HepG2 (cell line): Measurements from ENCODE around the gene SLC16A13.

Experiments used
- REL ChIP-seq: sonication (generic); formaldehyde crosslinking; conservative IDR thresholded peaks from 2 replicates; pipeline ENCODE4 v1.8.0; 2022; ENCODE audit warnings: mild to moderate bottlenecking, missing genetic modification reagents, moderate library complexity
- SIN3A ChIP-seq: IDR thresholded peaks from 2 replicates; pipeline ENCODE4 v1.6.1; 2011; ENCODE audit warnings: low read depth, mild to moderate bottlenecking, control low read depth, low read length, borderline replicate concordance
- SIN3B ChIP-seq: fragments of 150-350 bp; IDR thresholded peaks from 2 replicates; pipeline ENCODE4 v1.6.1; 2014; ENCODE audit warnings: low read length
- TBP ChIP-seq: sonication (generic); formaldehyde crosslinking; IDR thresholded peaks from 2 replicates; pipeline ENCODE4 v1.5.0; 2020; ENCODE audit warnings: missing genetic modification reagents
- ZBTB33 ChIP-seq: sonication (generic); formaldehyde crosslinking; IDR thresholded peaks from 2 replicates; pipeline ENCODE4 v1.4.0; 2020; ENCODE audit warnings: missing genetic modification reagents
- TF ChIP-seq, protein P1 (sequence below): sonication (generic); formaldehyde crosslinking; IDR thresholded peaks from 2 replicates; pipeline ENCODE4 v1.5.0; 2020; ENCODE audit warnings: mild to moderate bottlenecking, missing genetic modification reagents, moderate library complexity
- TF ChIP-seq, protein P2 (sequence below): sonication (generic); formaldehyde crosslinking; IDR thresholded peaks from 2 replicates; pipeline ENCODE4 v1.4.0; 2020; ENCODE audit warnings: missing genetic modification reagents

- TF ChIP-seq, protein P1, sequence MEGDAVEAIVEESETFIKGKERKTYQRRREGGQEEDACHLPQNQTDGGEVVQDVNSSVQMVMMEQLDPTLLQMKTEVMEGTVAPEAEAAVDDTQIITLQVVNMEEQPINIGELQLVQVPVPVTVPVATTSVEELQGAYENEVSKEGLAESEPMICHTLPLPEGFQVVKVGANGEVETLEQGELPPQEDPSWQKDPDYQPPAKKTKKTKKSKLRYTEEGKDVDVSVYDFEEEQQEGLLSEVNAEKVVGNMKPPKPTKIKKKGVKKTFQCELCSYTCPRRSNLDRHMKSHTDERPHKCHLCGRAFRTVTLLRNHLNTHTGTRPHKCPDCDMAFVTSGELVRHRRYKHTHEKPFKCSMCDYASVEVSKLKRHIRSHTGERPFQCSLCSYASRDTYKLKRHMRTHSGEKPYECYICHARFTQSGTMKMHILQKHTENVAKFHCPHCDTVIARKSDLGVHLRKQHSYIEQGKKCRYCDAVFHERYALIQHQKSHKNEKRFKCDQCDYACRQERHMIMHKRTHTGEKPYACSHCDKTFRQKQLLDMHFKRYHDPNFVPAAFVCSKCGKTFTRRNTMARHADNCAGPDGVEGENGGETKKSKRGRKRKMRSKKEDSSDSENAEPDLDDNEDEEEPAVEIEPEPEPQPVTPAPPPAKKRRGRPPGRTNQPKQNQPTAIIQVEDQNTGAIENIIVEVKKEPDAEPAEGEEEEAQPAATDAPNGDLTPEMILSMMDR (CRISPR knock-in tag) = no peak
- TF ChIP-seq ZBTB33 (CRISPR knock-in tag) (no peak), REL (CRISPR knock-in tag) (no peak), SIN3B (no peak), SIN3A (no peak), TBP (CRISPR knock-in tag) (no peak)
- TF ChIP-seq, protein P2, sequence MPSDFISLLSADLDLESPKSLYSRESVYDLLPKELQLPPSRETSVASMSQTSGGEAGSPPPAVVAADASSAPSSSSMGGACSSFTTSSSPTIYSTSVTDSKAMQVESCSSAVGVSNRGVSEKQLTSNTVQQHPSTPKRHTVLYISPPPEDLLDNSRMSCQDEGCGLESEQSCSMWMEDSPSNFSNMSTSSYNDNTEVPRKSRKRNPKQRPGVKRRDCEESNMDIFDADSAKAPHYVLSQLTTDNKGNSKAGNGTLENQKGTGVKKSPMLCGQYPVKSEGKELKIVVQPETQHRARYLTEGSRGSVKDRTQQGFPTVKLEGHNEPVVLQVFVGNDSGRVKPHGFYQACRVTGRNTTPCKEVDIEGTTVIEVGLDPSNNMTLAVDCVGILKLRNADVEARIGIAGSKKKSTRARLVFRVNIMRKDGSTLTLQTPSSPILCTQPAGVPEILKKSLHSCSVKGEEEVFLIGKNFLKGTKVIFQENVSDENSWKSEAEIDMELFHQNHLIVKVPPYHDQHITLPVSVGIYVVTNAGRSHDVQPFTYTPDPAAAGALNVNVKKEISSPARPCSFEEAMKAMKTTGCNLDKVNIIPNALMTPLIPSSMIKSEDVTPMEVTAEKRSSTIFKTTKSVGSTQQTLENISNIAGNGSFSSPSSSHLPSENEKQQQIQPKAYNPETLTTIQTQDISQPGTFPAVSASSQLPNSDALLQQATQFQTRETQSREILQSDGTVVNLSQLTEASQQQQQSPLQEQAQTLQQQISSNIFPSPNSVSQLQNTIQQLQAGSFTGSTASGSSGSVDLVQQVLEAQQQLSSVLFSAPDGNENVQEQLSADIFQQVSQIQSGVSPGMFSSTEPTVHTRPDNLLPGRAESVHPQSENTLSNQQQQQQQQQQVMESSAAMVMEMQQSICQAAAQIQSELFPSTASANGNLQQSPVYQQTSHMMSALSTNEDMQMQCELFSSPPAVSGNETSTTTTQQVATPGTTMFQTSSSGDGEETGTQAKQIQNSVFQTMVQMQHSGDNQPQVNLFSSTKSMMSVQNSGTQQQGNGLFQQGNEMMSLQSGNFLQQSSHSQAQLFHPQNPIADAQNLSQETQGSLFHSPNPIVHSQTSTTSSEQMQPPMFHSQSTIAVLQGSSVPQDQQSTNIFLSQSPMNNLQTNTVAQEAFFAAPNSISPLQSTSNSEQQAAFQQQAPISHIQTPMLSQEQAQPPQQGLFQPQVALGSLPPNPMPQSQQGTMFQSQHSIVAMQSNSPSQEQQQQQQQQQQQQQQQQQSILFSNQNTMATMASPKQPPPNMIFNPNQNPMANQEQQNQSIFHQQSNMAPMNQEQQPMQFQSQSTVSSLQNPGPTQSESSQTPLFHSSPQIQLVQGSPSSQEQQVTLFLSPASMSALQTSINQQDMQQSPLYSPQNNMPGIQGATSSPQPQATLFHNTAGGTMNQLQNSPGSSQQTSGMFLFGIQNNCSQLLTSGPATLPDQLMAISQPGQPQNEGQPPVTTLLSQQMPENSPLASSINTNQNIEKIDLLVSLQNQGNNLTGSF (CRISPR knock-in tag) = no peak
Measured at GRCh38 chr17:7022781-7023571, 12.8 kb upstream of the SLC16A13 start, which contains the start of gene BCL6B.
